K562 (cell line): ENCODE measurements around the gene PPP1R14C. TPM values are rescaled to one million over a fixed set of nuclear protein-coding genes. Genes with fewer than 3 reads are reported as not detected.

Experiments used
- AFF4 ChIP-seq: sonication (generic); formaldehyde crosslinking; IDR thresholded peaks from 2 replicates; pipeline ENCODE4 v1.8.0; 2023; ENCODE audit warnings: mild to moderate bottlenecking, missing genetic modification reagents
- CCNT2 ChIP-seq: IDR thresholded peaks from 2 replicates; pipeline ENCODE4 v1.6.1; 2011; ENCODE audit warnings: borderline replicate concordance, low read depth, mild to moderate bottlenecking, moderate library complexity, mixed read lengths, low read length; ENCODE audit not compliant: insufficient read length; ENCODE audit errors: extremely low read depth
- CHD2 ChIP-seq: IDR thresholded peaks from 2 replicates; pipeline ENCODE4 v1.6.1; 2011; ENCODE audit warnings: low read depth, low read length
- CREB1 ChIP-seq, 2 experiments: sonication (generic) in 1 of 2; formaldehyde crosslinking in 1 of 2; IDR thresholded peaks; 2 replicates each; pipeline versions ENCODE4 v1.6.1 to v1.8.0; 2012 to 2022; ENCODE audit warnings: inconsistent platforms in 1 of 2, mild to moderate bottlenecking in 1 of 2, missing genetic modification reagents in 1 of 2, moderate library complexity in 1 of 2
- E2F3 ChIP-seq: fragments of 250-450 bp; sonication (Bioruptor Pico); IDR thresholded peaks from 2 replicates; pipeline ENCODE4 v1.4.0; 2020; ENCODE audit warnings: mild to moderate bottlenecking
- ESRRB ChIP-seq: fragments of 250-450 bp; sonication (Bioruptor Pico); IDR thresholded peaks from 2 replicates; pipeline ENCODE4 v1.5.0; 2020; ENCODE audit warnings: mild to moderate bottlenecking, moderate library complexity, borderline replicate concordance
- HCFC1 ChIP-seq: IDR thresholded peaks from 2 replicates; pipeline ENCODE4 v1.6.1; 2012; ENCODE audit warnings: low read depth, low read length, improper control_type of control experiment
- HES1 ChIP-seq: fragments of 450-650 bp; IDR thresholded peaks from 2 replicates; pipeline ENCODE4 v1.6.1; 2016; ENCODE audit warnings: low read depth, mild to moderate bottlenecking, moderate library complexity
- KAT7 ChIP-seq: sonication (generic); formaldehyde crosslinking; IDR thresholded peaks from 2 replicates; pipeline ENCODE4 v1.8.0; 2022; ENCODE audit warnings: missing genetic modification reagents, mild to moderate bottlenecking, borderline replicate concordance
- MAFG ChIP-seq: fragments of 450-650 bp; conservative IDR thresholded peaks from 2 replicates; pipeline ENCODE4 v1.6.1; 2016; ENCODE audit warnings: missing genetic modification characterization, missing compliant biosample characterization
- MCM3 ChIP-seq: fragments of 450-650 bp; IDR thresholded peaks from 2 replicates; pipeline ENCODE4 v1.6.1; 2016
- RB1 ChIP-seq: fragments of 450-650 bp; IDR thresholded peaks from 2 replicates; pipeline ENCODE4 v1.6.1; 2017; ENCODE audit warnings: low read depth, mild to moderate bottlenecking
- SMAD3 ChIP-seq: fragments of 450-650 bp; formaldehyde crosslinking; conservative IDR thresholded peaks from 2 replicates; pipeline ENCODE4 v1.4.0; 2020; ENCODE audit warnings: mild to moderate bottlenecking
- TEAD2 ChIP-seq: fragments of 450-650 bp; IDR thresholded peaks from 2 replicates; pipeline ENCODE4 v1.6.1; 2016; ENCODE audit warnings: missing genetic modification characterization, control low read depth, missing compliant biosample characterization
- U2AF1 ChIP-seq: fragments of 200-400 bp; formaldehyde crosslinking; optimal IDR thresholded peaks from 2 replicates; pipeline ENCODE3; 2017; ENCODE audit warnings: mild to moderate bottlenecking, low read depth, low read length, moderate library complexity
- YY1 ChIP-seq, 3 experiments: IDR thresholded peaks; 2 replicates each; pipeline ENCODE4 v1.6.1; 2011; ENCODE audit warnings: low read length in 2 of 3, mild to moderate bottlenecking in 2 of 3, moderate library complexity in 2 of 3, borderline replicate concordance in 1 of 3, control low read depth in 1 of 3, low read depth in 1 of 3; ENCODE audit not compliant: insufficient read depth in 3 of 3, insufficient replicate concordance in 2 of 3, control insufficient read depth in 1 of 3, insufficient read length in 1 of 3; ENCODE audit errors: extremely low read depth in 1 of 3
- ZNF12 ChIP-seq: sonication (generic); formaldehyde crosslinking; IDR thresholded peaks from 2 replicates; pipeline ENCODE4 v1.4.0; 2020; ENCODE audit warnings: mild to moderate bottlenecking, missing genetic modification reagents
- ZNF134 ChIP-seq: fragments of 250-450 bp; sonication (Bioruptor Pico); conservative IDR thresholded peaks from 2 replicates; pipeline ENCODE4 v1.4.0; 2020
- ZNF197 ChIP-seq: fragments of 200-800 bp; sonication (Bioruptor generic); IDR thresholded peaks from 2 replicates; pipeline ENCODE4 v1.6.1; 2016; ENCODE audit warnings: low read depth, missing genetic modification characterization, missing compliant biosample characterization
- ZNF3 ChIP-seq: fragments of 250-450 bp; sonication (Bioruptor Pico); IDR thresholded peaks from 2 replicates; pipeline ENCODE4 v1.5.0; 2021; ENCODE audit warnings: mild to moderate bottlenecking, moderate library complexity
- ZNF76 ChIP-seq: fragments of 250-450 bp; sonication (Bioruptor Pico); IDR thresholded peaks from 2 replicates; pipeline ENCODE4 v1.4.0; 2020; ENCODE audit warnings: mild to moderate bottlenecking, moderate library complexity, borderline replicate concordance
- ZSCAN29 ChIP-seq: fragments of 450-650 bp; IDR thresholded peaks from 2 replicates; pipeline ENCODE4 v1.6.1; 2017
- polyA plus RNA-seq, 8 experiments: library from polyadenylated mRNA; depleted of rRNA in 4 of 8; stranded (reverse) in 5 of 8; unstranded in 3 of 8; fragments of >200 nt; fragmentation: Nextera tagmentation in 2 of 8; fragmentation: Illumina TruSeq in 1 of 8; extraction: Ambion mirVana in 2 of 8; extraction: Trizol in 1 of 8; gene quantifications; 2 replicates each; pipeline versions ENCODE4 v1.2.1 to v1.2.3, GENCODE V29; 2011 to 2014; ENCODE audit warnings: inconsistent platforms in 1 of 8, missing spikeins in 1 of 8
- total RNA-seq, 7 experiments: library from RNA; depleted of rRNA in 6 of 7; stranded (reverse); fragments of >200 nt in 6 of 7; fragmentation: Illumina TruSeq in 2 of 7; extraction: Trizol in 2 of 7; gene quantifications; 2 replicates each; pipeline versions ENCODE4 v1.2.1 to v1.2.3, GENCODE V29; 2011 to 2021; ENCODE audit warnings: low replicate concordance in 1 of 7

Gene PPP1R14C
- total and polyA plus RNA-seq, 9 of the 15 experiments (the other 6 are each of a cell fraction or from before 2014, with no cell fraction given), result 4.5 to 16.6 (median 11.9) TPM

GRCh38 chr6:150267686-150268561 lies 125.1 kb downstream of the PPP1R14C start (continued):
- TF ChIP-seq HES1 (no peak), E2F3 (CRISPR knock-in tag) (peak; percentile 50; the same call in 1 of the 2 replicates), CHD2 (no peak; the same call in 1 of the 2 replicates), HCFC1 (no peak), TEAD2 (no peak), ESRRB (no peak; the same call in 1 of the 2 replicates), U2AF1 (no peak), MCM3 (no peak), ZNF134 (no peak), YY1 (IDR thresholded peaks at IDR 0.05; ENCODE audit: borderline replicate concordance in 1 of 3, control insufficient read depth in 1 of 3, extremely low read depth in 1 of 3, insufficient read depth in 3 of 3, insufficient read length in 1 of 3, insufficient replicate concordance in 2 of 3, low read depth in 1 of 3, low read length in 2 of 3) (peak in 1 of 3 experiments; percentile 33), SMAD3 (CRISPR knock-in tag) (peak; percentile 3; the same call in 1 of the 2 replicates), ZNF12 (CRISPR knock-in tag) (no peak), ZSCAN29 (no peak), MAFG (tag) (peak; percentile 54), ZNF76 (peak; percentile 86; the same call in 1 of the 2 replicates), CCNT2 (no peak), ZNF3 (CRISPR knock-in tag) (no peak), AFF4 (CRISPR knock-in tag) (no peak), ZNF197 (no peak), CREB1 (IDR thresholded peaks at IDR 0.05) (0 out of 2 replicates have a peak, but pooled peaks have one; percentile 14), CREB1 (CRISPR knock-in tag; IDR thresholded peaks at IDR 0.05) (no peak), RB1 (no peak), KAT7 (CRISPR knock-in tag) (no peak)
